GM23338 (cell line): ENCODE data around the gene B3GNT3. TPM values are rescaled to one million over a fixed set of nuclear protein-coding genes. Genes with fewer than 3 reads are reported as not detected.

ENCODE experiments used
- ATAC-seq: fragments of 200-7000 bp; cut with Tn5 transposase; 3 replicates; pipeline ENCODE4 v1.9.1; 2020
- DNase-seq: peaks from one replicate; pipeline ENCODE4 v3.0.0-alpha.2; 2015; ENCODE audit warnings: low spot score
- H2AFZ ChIP-seq: fragments of 200-600 bp; sonication (generic); 2 replicates; pipeline ENCODE4 v1.8.0; 2016; ENCODE audit warnings: antibody characterized with exemption, mild to moderate bottlenecking, moderate library complexity
- H3F3A ChIP-seq: fragments of 200-600 bp; sonication (generic); replicated peaks from 2 replicates; pipeline ENCODE4 v1.8.0; 2017; ENCODE audit warnings: antibody characterized with exemption, mixed run types, low read depth
- H3K27ac ChIP-seq: fragments of 200-600 bp; sonication (generic); 2 replicates; pipeline ENCODE4 v1.6.1; 2016; ENCODE audit warnings: low read depth
- H3K27me3 ChIP-seq: fragments of 200-600 bp; sonication (generic); 2 replicates; pipeline ENCODE4 v1.8.0; 2016; ENCODE audit warnings: mild to moderate bottlenecking, mixed run types, moderate library complexity; ENCODE audit not compliant: insufficient read depth
- H3K36me3 ChIP-seq: fragments of 200-600 bp; sonication (generic); 2 replicates; pipeline ENCODE4 v1.8.0; 2016; ENCODE audit warnings: mild to moderate bottlenecking; ENCODE audit not compliant: insufficient read depth
- H3K4me1 ChIP-seq: fragments of 200-600 bp; sonication (generic); 2 replicates; pipeline ENCODE4 v1.8.0; 2016; ENCODE audit warnings: mild to moderate bottlenecking, moderate library complexity; ENCODE audit not compliant: insufficient read depth
- H3K4me2 ChIP-seq: fragments of 200-600 bp; sonication (generic); 2 replicates; pipeline ENCODE4 v1.7.1; 2017; ENCODE audit warnings: mixed run types
- H3K4me3 ChIP-seq: fragments of 200-600 bp; sonication (generic); 2 replicates; pipeline ENCODE4 v1.6.1; 2016; ENCODE audit warnings: mixed run types
- H3K79me2 ChIP-seq: fragments of 200-600 bp; sonication (generic); replicated peaks from 2 replicates; pipeline ENCODE4 v1.8.0; 2017; ENCODE audit warnings: mild to moderate bottlenecking; ENCODE audit not compliant: insufficient read depth
- H3K9me2 ChIP-seq: fragments of 200-600 bp; sonication (generic); 2 replicates; pipeline ENCODE4 v1.8.0; 2017; ENCODE audit not compliant: insufficient read depth
- H4K20me1 ChIP-seq: fragments of 200-600 bp; sonication (generic); replicated peaks from 2 replicates; pipeline ENCODE4 v1.8.0; 2017; ENCODE audit warnings: mild to moderate bottlenecking; ENCODE audit not compliant: insufficient read depth
- H3K27ac Mint-ChIP-seq: 2 replicates; pipeline ENCODE4 v1.8.0; 2020; ENCODE audit warnings: inconsistent platforms, mild to moderate bottlenecking, moderate library complexity, mixed read lengths
- H3K27me3 Mint-ChIP-seq: 3 replicates; pipeline ENCODE4 v1.8.0; 2022; ENCODE audit warnings: low read depth, mild to moderate bottlenecking, moderate library complexity, mixed read lengths, inconsistent platforms; ENCODE audit not compliant: insufficient read depth, poor library complexity
- H3K36me3 Mint-ChIP-seq: 3 replicates; pipeline ENCODE4 v1.8.0; 2021; ENCODE audit warnings: low read depth, mild to moderate bottlenecking, inconsistent platforms, moderate library complexity, mixed read lengths
- H3K4me1 Mint-ChIP-seq: 3 replicates; pipeline ENCODE4 v1.8.0; 2020; ENCODE audit warnings: mild to moderate bottlenecking, inconsistent platforms, mixed read lengths
- H3K4me3 Mint-ChIP-seq: 3 replicates; pipeline ENCODE4 v1.8.0; 2021; ENCODE audit warnings: moderate library complexity, mild to moderate bottlenecking, inconsistent platforms, mixed read lengths
- H3K9me3 Mint-ChIP-seq: 3 replicates; pipeline ENCODE4 v1.8.0; 2020; ENCODE audit warnings: moderate library complexity, mild to moderate bottlenecking, inconsistent platforms, mixed read lengths
- CTCF ChIP-seq, 2 experiments: fragments of 200-600 bp in 1 of 2; sonication (generic) in 1 of 2; conservative IDR thresholded peaks; 2 replicates each; pipeline versions ENCODE4 v1.5.1 to v1.6.1; 2016 to 2017; ENCODE audit warnings: antibody characterized with exemption in 2 of 2, low read depth in 2 of 2, mild to moderate bottlenecking in 2 of 2, moderate library complexity in 1 of 2
- ETS1 ChIP-seq: IDR thresholded peaks from 2 replicates; pipeline ENCODE4 v1.6.1; 2016; ENCODE audit warnings: antibody characterized with exemption
- EZH2 ChIP-seq: fragments of 200-600 bp; sonication (generic); IDR thresholded peaks from one replicate; pipeline ENCODE4 v1.8.0; 2017; ENCODE audit warnings: antibody characterized with exemption, mild to moderate bottlenecking, low read depth; ENCODE audit not compliant: unreplicated experiment
- EZH2phosphoT487 ChIP-seq: fragments of 200-600 bp; sonication (generic); IDR thresholded peaks from one replicate; pipeline ENCODE4 v1.8.1; 2018; ENCODE audit warnings: antibody characterized with exemption; ENCODE audit not compliant: unreplicated experiment
- JUNB ChIP-seq: IDR thresholded peaks from one replicate; pipeline ENCODE4 v1.6.1; 2016; ENCODE audit warnings: antibody characterized with exemption; ENCODE audit not compliant: unreplicated experiment
- POLR2AphosphoS5 ChIP-seq: IDR thresholded peaks from 2 replicates; pipeline ENCODE4 v1.6.1; 2016; ENCODE audit warnings: antibody characterized with exemption, low read depth
- REST ChIP-seq: IDR thresholded peaks from one replicate; pipeline ENCODE4 v1.6.1; 2018; ENCODE audit warnings: antibody characterized with exemption; ENCODE audit not compliant: unreplicated experiment
- STAT1 ChIP-seq: IDR thresholded peaks from one replicate; pipeline ENCODE4 v1.6.1; 2016; ENCODE audit warnings: antibody characterized with exemption; ENCODE audit not compliant: unreplicated experiment
- ZNF331 ChIP-seq: fragments of 250-450 bp; sonication (Bioruptor Pico); IDR thresholded peaks from 2 replicates; pipeline ENCODE4 v1.5.0; 2020; ENCODE audit warnings: low read depth, mild to moderate bottlenecking, moderate library complexity
- polyA plus RNA-seq: library from polyadenylated mRNA; unstranded; fragments of >200 nt; fragmentation: Nextera tagmentation; extraction: Ambion mirVana; gene quantifications from 2 replicates; pipeline ENCODE4 v1.2.1, GENCODE V29; 2016
- total RNA-seq: library from RNA; depleted of rRNA; stranded (reverse); fragments of >200 nt; shearing (Covaris generic); gene quantifications from 2 replicates; pipeline ENCODE4 v1.2.3, GENCODE V29; 2014

B3GNT3 gene
- total and polyA plus RNA-seq, 2 experiments from 2014 or later: 0.99 to 1.9 TPM

- Histone ChIP-seq H3K4me1 (peaks cover 6% of the 10 kb centered on the region; the same call in 1 of the 2 replicates), H3K27ac (no peak within 1 kb of the TSS), H3K4me3 (peak within 1 kb of the TSS; percentile 59), H3K27me3 (peaks cover 7% of the 10 kb centered on the region; the same call in 1 of the 2 replicates), H3F3A (0 out of 2 replicates have a peak, but pooled peaks cover 5% of the 10 kb centered on the region), H3K4me2 (peak within 1 kb of the TSS; percentile 83), H4K20me1 (no peaks in the 10 kb centered on the region), H3K9me2 (no peaks in the 10 kb centered on the region), H3K79me2 (no peaks in the 10 kb centered on the region), H2AFZ (peak within 1 kb of the TSS; percentile 94), H3K36me3 (no peaks in the 10 kb centered on the region)
- DNase-seq (peak; percentile 94), ATAC-seq (peak; percentile 84)
- Mint-ChIP-seq H3K36me3 (no peaks in the 10 kb centered on the region), H3K4me1 (peaks cover 4% of the 10 kb centered on the region), H3K27ac (no peak within 1 kb of the TSS), H3K27me3 (peaks cover 19% of the 10 kb centered on the region), H3K4me3 (peak within 1 kb of the TSS; percentile 54; the same call in 2 of the 3 replicates), H3K9me3 (no peaks in the 10 kb centered on the region; the same call in 2 of the 3 replicates)
- TF ChIP-seq ZNF331 (CRISPR knock-in tag) (no peak), POLR2AphosphoS5 (peak; percentile 75), ETS1 (no peak), CTCF (conservative IDR thresholded peaks at IDR 0.05; ENCODE audit: low read depth in 2 of 2) (no peak)
Measured at GRCh38 chr19:17847538-17848366, 52.8 kb downstream of the B3GNT3 start, which contains the start of gene JAK3. Gene JAK3, minus strand, starts transcription at chr19:17847982. Its CDS starts 3,565 bp downstream, at chr19:17844417.

GRCh38 chr19:17848595-17849292 is 53.8 kb downstream of the B3GNT3 start:
- no peak for TF ChIP-seq EZH2phosphoT487
- no peak for TF ChIP-seq REST
- TF ChIP-seq ETS1: no peak
- peak; percentile 9 for TF ChIP-seq EZH2
- no peak for TF ChIP-seq POLR2AphosphoS5
- TF ChIP-seq STAT1: no peak
- TF ChIP-seq JUNB: no peak
- Mint-ChIP-seq H3K36me3 (no peaks in the 10 kb centered on the region), H3K9me3 (no peaks in the 10 kb centered on the region; the same call in 2 of the 3 replicates), H3K4me3 (no peak overlapping the region), H3K4me1 (peaks cover 4% of the 10 kb centered on the region), H3K27me3 (peaks cover 19% of the 10 kb centered on the region), H3K27ac (no peak overlapping the region)
- Histone ChIP-seq H3K9me2 (no peaks in the 10 kb centered on the region), H2AFZ (peak overlapping the region; percentile 85), H3K4me2 (no peak overlapping the region), H3K4me1 (peaks cover 6% of the 10 kb centered on the region; the same call in 1 of the 2 replicates), H3F3A (0 out of 2 replicates have a peak, but pooled peaks cover 5% of the 10 kb centered on the region), H3K36me3 (no peaks in the 10 kb centered on the region), H3K4me3 (no peak overlapping the region), H3K27ac (no peak overlapping the region), H3K27me3 (peaks cover 7% of the 10 kb centered on the region; the same call in 1 of the 2 replicates), H3K79me2 (no peaks in the 10 kb centered on the region), H4K20me1 (no peaks in the 10 kb centered on the region)
- DNase-seq (no peak), ATAC-seq (no peak)
